Liver (tissue), 9 donors: ENCODE data around the gene RPTOR. TPM values are rescaled to one million over a fixed set of nuclear protein-coding genes. Genes with fewer than 3 reads are reported as not detected.

ENCODE experiments used
- DNase-seq: peaks from one replicate; pipeline ENCODE4 v3.0.0-alpha.2; 2017; ENCODE audit warnings: low spot score
- H3K27ac ChIP-seq, 2 donors: one replicate each; pipeline ENCODE4 v1.7.0; 2013; ENCODE audit warnings: inconsistent platforms in 2 of 2, low read length in 2 of 2, control low read depth in 1 of 2, low read depth in 1 of 2, mild to moderate bottlenecking in 1 of 2
- H3K27me3 ChIP-seq, 4 donors: one replicate each; pipeline versions ENCODE4 v1.6.1 to v1.7.0; 2013; ENCODE audit warnings: low read length in 3 of 4, inconsistent platforms in 1 of 4, mild to moderate bottlenecking in 1 of 4, moderate library complexity in 1 of 4; ENCODE audit not compliant: control insufficient read depth in 4 of 4, insufficient read depth in 4 of 4
- H3K36me3 ChIP-seq, 4 donors: one replicate each; pipeline versions ENCODE4 v1.6.1 to v1.7.0; 2013; ENCODE audit warnings: low read length in 3 of 4, mild to moderate bottlenecking in 3 of 4, low read depth in 1 of 4, moderate library complexity in 1 of 4; ENCODE audit not compliant: control insufficient read depth in 4 of 4, insufficient read depth in 3 of 4
- H3K4me1 ChIP-seq, 4 donors: one replicate each; pipeline versions ENCODE4 v1.6.1 to v1.7.0; 2013; ENCODE audit warnings: low read length in 3 of 4, mild to moderate bottlenecking in 3 of 4, moderate library complexity in 1 of 4; ENCODE audit not compliant: control insufficient read depth in 4 of 4, insufficient read depth in 4 of 4
- H3K4me3 ChIP-seq, 3 donors: one replicate each; pipeline versions ENCODE4 v1.6.1 to v1.7.0; 2013; ENCODE audit warnings: low read length in 3 of 3, control low read depth in 1 of 3, low read depth in 1 of 3, mild to moderate bottlenecking in 1 of 3
- H3K9ac ChIP-seq, 2 donors: one replicate each; pipeline ENCODE4 v1.7.0; 2013; ENCODE audit warnings: low read length in 2 of 2, mild to moderate bottlenecking in 2 of 2, moderate library complexity in 2 of 2, control low read depth in 1 of 2, low read depth in 1 of 2
- H3K9me3 ChIP-seq, 4 donors: one replicate each; pipeline versions ENCODE4 v1.6.1 to v1.7.0; 2013; ENCODE audit warnings: low read length in 3 of 4; ENCODE audit not compliant: control insufficient read depth in 4 of 4
- ATF3 ChIP-seq: IDR thresholded peaks from 2 replicates; pipeline ENCODE4 v1.6.1; 2016; ENCODE audit warnings: antibody characterized with exemption
- CTCF ChIP-seq: fragments of 150-350 bp; IDR thresholded peaks from 2 replicates; pipeline ENCODE4 v1.5.1; 2017; ENCODE audit warnings: improper control_type of control experiment, low read depth, low read length; ENCODE audit not compliant: missing input control
- FOXA1 ChIP-seq: IDR thresholded peaks from 2 replicates; pipeline ENCODE4 v1.6.1; 2016; ENCODE audit warnings: antibody characterized with exemption
- FOXA2 ChIP-seq: IDR thresholded peaks from 2 replicates; pipeline ENCODE4 v1.6.1; 2016; ENCODE audit warnings: antibody characterized with exemption
- GABPA ChIP-seq, 2 donors: IDR thresholded peaks in 1 of 2; conservative IDR thresholded peaks in 1 of 2; 2 replicates each; pipeline ENCODE4 v1.6.1; 2016; ENCODE audit warnings: antibody characterized with exemption in 2 of 2, mild to moderate bottlenecking in 1 of 2, moderate library complexity in 1 of 2
- HNF4A ChIP-seq, 2 donors: conservative IDR thresholded peaks; 2 replicates each; pipeline ENCODE4 v1.6.1; 2016; ENCODE audit warnings: antibody characterized with exemption in 2 of 2, mild to moderate bottlenecking in 2 of 2
- HNF4G ChIP-seq: IDR thresholded peaks from 2 replicates; pipeline ENCODE4 v1.6.1; 2016; ENCODE audit warnings: antibody characterized with exemption
- JUND ChIP-seq, 2 donors: IDR thresholded peaks; 2 replicates each; pipeline ENCODE4 v1.6.1; 2016; ENCODE audit warnings: antibody characterized with exemption in 2 of 2
- MAX ChIP-seq: IDR thresholded peaks from 2 replicates; pipeline ENCODE4 v1.6.1; 2016; ENCODE audit warnings: antibody characterized with exemption
- NR2F2 ChIP-seq: IDR thresholded peaks from 2 replicates; pipeline ENCODE4 v1.6.1; 2016; ENCODE audit warnings: antibody characterized with exemption
- RAD21 ChIP-seq, 2 donors: IDR thresholded peaks; 2 replicates each; pipeline ENCODE4 v1.6.1; 2016; ENCODE audit warnings: antibody characterized with exemption in 2 of 2, mild to moderate bottlenecking in 2 of 2
- REST ChIP-seq: IDR thresholded peaks from 2 replicates; pipeline ENCODE4 v1.6.1; 2016; ENCODE audit warnings: antibody characterized with exemption, mild to moderate bottlenecking
- TAF1 ChIP-seq: conservative IDR thresholded peaks from 2 replicates; pipeline ENCODE4 v1.6.1; 2016; ENCODE audit warnings: antibody characterized with exemption, mild to moderate bottlenecking
- YY1 ChIP-seq: IDR thresholded peaks from 2 replicates; pipeline ENCODE4 v1.6.1; 2016; ENCODE audit warnings: antibody characterized with exemption, mild to moderate bottlenecking
- ZBTB33 ChIP-seq: IDR thresholded peaks from 2 replicates; pipeline ENCODE4 v1.6.1; 2016; ENCODE audit warnings: antibody characterized with exemption
- WGBS: extraction: QIAGEN DNeasy Blood & Tissue Kit; methylation state at CpG from one replicate; pipeline ENCODE4 v1.1.7; 2013; 5-methylcytosine and 5-hydroxymethylcytosine counted together
- polyA plus RNA-seq, 2 donors: library from polyadenylated mRNA; stranded (reverse) in 1 of 2; unstranded in 1 of 2; fragments of 200-250 nt in 1 of 2; fragments of >200 nt in 1 of 2; fragmentation: Nextera tagmentation in 1 of 2; extraction: Ambion mirVana in 1 of 2; gene quantifications; one replicate each; pipeline versions ENCODE4 v1.2.1 to v1.2.3, GENCODE V29; 2013 to 2015
- total RNA-seq, 2 donors: library from RNA; depleted of rRNA; stranded (reverse); fragments of >200 nt; gene quantifications; one replicate each; pipeline ENCODE4 v1.2.3, GENCODE V29; 2014
- donor health status: healthy.
- donor health status: healthy.
- donor health status: healthy.
- donor health status: healthy.
- donor health status: healthy.

Gene RPTOR
- total and polyA plus RNA-seq, 4 donors, result 4.8 to 25.4 (median 11.6) TPM

GRCh38 chr17:80794281-80795089 lies 249.8 kb downstream of the RPTOR start:
- DNase-seq, result no peak
- Histone ChIP-seq H3K27me3 (no peaks in the 10 kb centered on the region), H3K4me1 (peaks cover 0 to 9% (median 2%) of the 10 kb centered on the region in 4 donors), H3K9me3 (no peaks in the 10 kb centered on the region), H3K27ac (no peak overlapping the region), H3K36me3 (no peaks in the 10 kb centered on the region), H3K4me3 (no peak overlapping the region), H3K9ac (no peak overlapping the region)
- 91% methylated on average over 16 of the region's 16 CpGs for WGBS
- TF ChIP-seq HNF4G (no peak), YY1 (no peak), FOXA2 (no peak), RAD21 (IDR thresholded peaks at IDR 0.05) (no peak), GABPA (IDR thresholded peaks at IDR 0.05 in 1 of 2, conservative IDR thresholded peaks at IDR 0.05 in 1 of 2) (no peak), ZBTB33 (no peak), TAF1 (no peak)

- DNase-seq, result no peak
- H3K36me3 ChIP-seq, result no peaks in the 10 kb centered on the region
- WGBS, result 89% methylated on average over 12 of the region's 12 CpGs
- H3K27me3 ChIP-seq, result no peaks in the 10 kb centered on the region
- no peak overlapping the region for H3K9ac ChIP-seq
- TF ChIP-seq REST, result no peak
- TF ChIP-seq ATF3, result no peak
- TF ChIP-seq FOXA1, result no peak
- no peak for TF ChIP-seq JUND (IDR thresholded peaks at IDR 0.05)
- no peak for TF ChIP-seq GABPA (IDR thresholded peaks at IDR 0.05 in 1 of 2, conservative IDR thresholded peaks at IDR 0.05 in 1 of 2)
- no peak for TF ChIP-seq HNF4G
- TF ChIP-seq HNF4A (conservative IDR thresholded peaks at IDR 0.05), result no peak
- no peak for TF ChIP-seq ZBTB33
- no peak for TF ChIP-seq MAX
- TF ChIP-seq NR2F2, result no peak
- TF ChIP-seq FOXA2, result no peak
- TF ChIP-seq CTCF, result no peak
- no peak for TF ChIP-seq YY1
- no peak for TF ChIP-seq RAD21 (IDR thresholded peaks at IDR 0.05)
- H3K9me3 ChIP-seq, result no peaks in the 10 kb centered on the region
- H3K27ac ChIP-seq, result no peak overlapping the region
- H3K4me1 ChIP-seq, result peaks cover 0 to 6% (median 1%) of the 10 kb centered on the region in 4 donors
- no peak overlapping the region for H3K4me3 ChIP-seq
Observed at GRCh38 chr17:80795090-80795580, 250.5 kb downstream of the RPTOR start.
